Erythroblast (primary cell): Measurements from ENCODE around the gene TIMP1.

Experiments used
- GATA1 ChIP-seq: IDR thresholded peaks from 2 replicates; pipeline ENCODE4 v1.6.1; 2011; ENCODE audit warnings: low read depth, mild to moderate bottlenecking, control low read depth, low read length, moderate library complexity
- POLR2A ChIP-seq: IDR thresholded peaks from 2 replicates; pipeline ENCODE4 v1.6.1; 2011; ENCODE audit warnings: mild to moderate bottlenecking, low read length

- TF ChIP-seq POLR2A (no peak), GATA1 (no peak)
Observed at GRCh38 chrX:47619486-47620302, 37.5 kb downstream of the TIMP1 start, which contains the start of gene SYN1.
